ENCODE measurements around the gene TMTC2. TPM values are rescaled to one million over a fixed set of nuclear protein-coding genes. Genes with fewer than 3 reads are reported as not detected.

Gene TMTC2
- total and polyA plus RNA-seq, 2 donors (not counting 3 experiments of a cell fraction or from before 2014, with no cell fraction given): 4.1 to 7.8 TPM

DNA sequence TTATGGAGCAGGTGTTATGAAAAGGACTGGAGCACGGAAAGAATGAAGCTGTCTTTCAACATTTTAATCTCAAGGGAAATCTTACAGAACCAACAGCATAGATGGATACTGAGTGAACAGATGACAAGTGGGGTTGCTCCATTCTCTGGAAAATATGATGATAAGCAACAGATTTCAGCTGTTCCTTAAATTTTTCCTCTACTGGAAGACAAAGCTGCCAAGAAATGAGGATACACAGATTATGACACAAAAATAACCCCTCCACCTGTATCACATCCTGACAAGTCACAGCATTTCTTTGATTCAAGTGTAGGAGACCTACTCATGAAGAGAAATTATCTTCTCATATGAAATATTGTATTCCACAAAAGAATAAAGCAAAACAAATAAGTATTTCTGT lies 13.0 kb upstream of the TMTC2 start:
- POLR2A ChIA-PET: no interaction called here
- intact Hi-C loops (cut with micrococcal nuclease): no loop called here

DNA sequence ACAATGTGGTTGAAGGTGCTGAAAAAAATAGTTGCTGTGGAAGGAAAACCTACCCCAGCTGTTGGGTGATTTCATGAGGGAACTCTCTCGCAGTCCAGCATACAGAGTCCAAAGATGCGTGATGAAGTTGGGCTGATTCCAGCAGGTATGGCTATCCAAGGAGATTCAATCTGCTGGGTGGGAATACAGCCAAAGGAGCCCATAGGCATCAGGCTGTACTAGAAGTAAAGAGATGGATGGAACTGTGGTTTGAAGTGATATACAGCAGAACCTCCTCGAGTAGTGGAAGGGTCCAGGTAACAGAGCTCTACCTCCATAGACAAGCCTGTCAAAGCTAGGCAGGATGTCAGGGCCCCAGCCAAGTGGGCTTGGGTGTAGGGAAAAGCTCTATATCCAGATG lies 11.5 kb upstream of the TMTC2 start:
- dilution Hi-C loops (cut with MboI; ENCODE audit: extremely low pct_ligation_motif_present, low sequenced_read_pairs): no loop called here
- FAIRE-seq: no peak
- intact Hi-C loops (cut with micrococcal nuclease): no loop called here

More for the DNA sequence above, 13.0 kb upstream of the TMTC2 start:
- no TSS peak for BruUV-seq (replicated peaks)
- no peak for FAIRE-seq
- TF ChIP-seq, protein P1, sequence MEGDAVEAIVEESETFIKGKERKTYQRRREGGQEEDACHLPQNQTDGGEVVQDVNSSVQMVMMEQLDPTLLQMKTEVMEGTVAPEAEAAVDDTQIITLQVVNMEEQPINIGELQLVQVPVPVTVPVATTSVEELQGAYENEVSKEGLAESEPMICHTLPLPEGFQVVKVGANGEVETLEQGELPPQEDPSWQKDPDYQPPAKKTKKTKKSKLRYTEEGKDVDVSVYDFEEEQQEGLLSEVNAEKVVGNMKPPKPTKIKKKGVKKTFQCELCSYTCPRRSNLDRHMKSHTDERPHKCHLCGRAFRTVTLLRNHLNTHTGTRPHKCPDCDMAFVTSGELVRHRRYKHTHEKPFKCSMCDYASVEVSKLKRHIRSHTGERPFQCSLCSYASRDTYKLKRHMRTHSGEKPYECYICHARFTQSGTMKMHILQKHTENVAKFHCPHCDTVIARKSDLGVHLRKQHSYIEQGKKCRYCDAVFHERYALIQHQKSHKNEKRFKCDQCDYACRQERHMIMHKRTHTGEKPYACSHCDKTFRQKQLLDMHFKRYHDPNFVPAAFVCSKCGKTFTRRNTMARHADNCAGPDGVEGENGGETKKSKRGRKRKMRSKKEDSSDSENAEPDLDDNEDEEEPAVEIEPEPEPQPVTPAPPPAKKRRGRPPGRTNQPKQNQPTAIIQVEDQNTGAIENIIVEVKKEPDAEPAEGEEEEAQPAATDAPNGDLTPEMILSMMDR (IDR thresholded peaks at IDR 0.05; ENCODE audit: extremely low read depth in 1 of 2, insufficient read depth in 1 of 2, low read depth in 1 of 2, low read length in 2 of 2): no peak
- TF ChIP-seq FOS (IDR thresholded peaks at IDR 0.05; ENCODE audit: borderline replicate concordance, insufficient read depth, low read length) (no peak), POLR2A (IDR thresholded peaks at IDR 0.05; ENCODE audit: low read depth, low read length) (no peak)
- Histone ChIP-seq H4K20me1 (replicated peaks; ENCODE audit: control insufficient read depth, extremely low read depth, insufficient read depth, low read length) (no peaks in the 10 kb centered on the region), H3K9me3 (replicated peaks; ENCODE audit: control insufficient read depth, insufficient read depth, low read length) (no peaks in the 10 kb centered on the region), H3K9ac (replicated peaks; ENCODE audit: extremely low read depth, insufficient read depth, low read length) (no peak overlapping the region), H3K4me1 (ENCODE audit: control insufficient read depth, extremely low read depth, insufficient read depth, low read length) (no peaks in the 10 kb centered on the region), H3K4me2 (ENCODE audit: insufficient read depth, low read length) (no peak overlapping the region), H3K36me3 (ENCODE audit: control insufficient read depth in 2 of 2, extremely low read depth in 1 of 2, insufficient read depth in 2 of 2, low read length in 2 of 2) (no peaks in the 10 kb centered on the region), H3K4me3 (replicated peaks in 1 of 3; ENCODE audit: insufficient read depth in 1 of 3, low read depth in 1 of 3, low read length in 3 of 3) (no peak overlapping the region), H3K79me2 (ENCODE audit: control insufficient read depth, insufficient read depth, low read length) (no peaks in the 10 kb centered on the region), H2AFZ (ENCODE audit: low read depth, low read length) (no peak overlapping the region), H3K27ac (ENCODE audit: insufficient read depth, low read depth, low read length) (no peak overlapping the region), H3K9me1 (replicated peaks; ENCODE audit: control insufficient read depth, extremely low read depth, insufficient read depth, low read length) (no peaks in the 10 kb centered on the region), H3K27me3 (ENCODE audit: control insufficient read depth in 2 of 2, insufficient read depth in 2 of 2, low read length in 2 of 2) (no peaks in the 10 kb centered on the region)
- dilution Hi-C loops (cut with MboI; ENCODE audit: extremely low pct_ligation_motif_present, low sequenced_read_pairs): no loop called here
- CTCF ChIA-PET: interaction anchor here (5.8 kb wide), 1 partner anchor 12 kb away, joined by 31 read pairs; the partner anchor contains the start of gene TMTC2
- DNase-seq (ENCODE audit: low read depth, low spot score): no peak

More for the DNA sequence above, 11.5 kb upstream of the TMTC2 start:
- no peak overlapping the region for H3K9ac ChIP-seq (replicated peaks; ENCODE audit: extremely low read depth, insufficient read depth, low read length)
- no peaks in the 10 kb centered on the region for H3K27me3 ChIP-seq (ENCODE audit: control insufficient read depth in 2 of 2, insufficient read depth in 2 of 2, low read length in 2 of 2)
- H3K36me3 ChIP-seq (ENCODE audit: control insufficient read depth in 2 of 2, extremely low read depth in 1 of 2, insufficient read depth in 2 of 2, low read length in 2 of 2): no peaks in the 10 kb centered on the region
- ChIA-PET CTCF (interaction anchor here (5.8 kb wide), 1 partner anchor 11 kb away, joined by 31 read pairs; the partner anchor contains the start of gene TMTC2), POLR2A (no interaction called here)
- no peaks in the 10 kb centered on the region for H3K9me1 ChIP-seq (replicated peaks; ENCODE audit: control insufficient read depth, extremely low read depth, insufficient read depth, low read length)
- no TSS peak for BruUV-seq (replicated peaks)
- no peaks in the 10 kb centered on the region for H3K79me2 ChIP-seq (ENCODE audit: control insufficient read depth, insufficient read depth, low read length)
- TF ChIP-seq, protein P1 (IDR thresholded peaks at IDR 0.05; ENCODE audit: extremely low read depth in 1 of 2, insufficient read depth in 1 of 2, low read depth in 1 of 2, low read length in 2 of 2): no peak
- no peak for TF ChIP-seq GATA2 (IDR thresholded peaks at IDR 0.05; ENCODE audit: insufficient read depth, insufficient read length, low read depth, low read length)
- TF ChIP-seq POLR2AphosphoS5 (IDR thresholded peaks at IDR 0.05; ENCODE audit: insufficient read depth, low read depth, low read length): no peak
- TF ChIP-seq, protein P2, sequence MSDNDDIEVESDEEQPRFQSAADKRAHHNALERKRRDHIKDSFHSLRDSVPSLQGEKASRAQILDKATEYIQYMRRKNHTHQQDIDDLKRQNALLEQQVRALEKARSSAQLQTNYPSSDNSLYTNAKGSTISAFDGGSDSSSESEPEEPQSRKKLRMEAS (IDR thresholded peaks at IDR 0.05; ENCODE audit: insufficient read depth, insufficient read length): no peak
- no peak for TF ChIP-seq FOS (IDR thresholded peaks at IDR 0.05; ENCODE audit: borderline replicate concordance, insufficient read depth, low read length)
- no peak for TF ChIP-seq POLR2A (IDR thresholded peaks at IDR 0.05; ENCODE audit: low read depth, low read length)
- TF ChIP-seq JUN (IDR thresholded peaks at IDR 0.05; ENCODE audit: borderline replicate concordance, insufficient read depth, insufficient read length, low read depth): no peak
- no peak for TF ChIP-seq MYC (IDR thresholded peaks at IDR 0.05; ENCODE audit: low read depth, low read length)
- TF ChIP-seq EZH2 (IDR thresholded peaks at IDR 0.05; ENCODE audit: borderline replicate concordance, low read depth, low read length, severe bottlenecking): no peak
- no peaks in the 10 kb centered on the region for H3K4me1 ChIP-seq (ENCODE audit: control insufficient read depth, extremely low read depth, insufficient read depth, low read length)
- H2AFZ ChIP-seq (ENCODE audit: low read depth, low read length): no peak overlapping the region
- H3K27ac ChIP-seq (ENCODE audit: insufficient read depth, low read depth, low read length): no peak overlapping the region
- no peaks in the 10 kb centered on the region for H4K20me1 ChIP-seq (replicated peaks; ENCODE audit: control insufficient read depth, extremely low read depth, insufficient read depth, low read length)
- no peak overlapping the region for H3K4me2 ChIP-seq (ENCODE audit: insufficient read depth, low read length)
- H3K9me3 ChIP-seq (replicated peaks; ENCODE audit: control insufficient read depth, insufficient read depth, low read length): no peaks in the 10 kb centered on the region
- DNase-seq (ENCODE audit: low read depth, low spot score): no peak
- no peak overlapping the region for H3K4me3 ChIP-seq (replicated peaks in 1 of 3; ENCODE audit: insufficient read depth in 1 of 3, low read depth in 1 of 3, low read length in 3 of 3)
